ENCODE measurements around the gene NOD2.

DNA sequence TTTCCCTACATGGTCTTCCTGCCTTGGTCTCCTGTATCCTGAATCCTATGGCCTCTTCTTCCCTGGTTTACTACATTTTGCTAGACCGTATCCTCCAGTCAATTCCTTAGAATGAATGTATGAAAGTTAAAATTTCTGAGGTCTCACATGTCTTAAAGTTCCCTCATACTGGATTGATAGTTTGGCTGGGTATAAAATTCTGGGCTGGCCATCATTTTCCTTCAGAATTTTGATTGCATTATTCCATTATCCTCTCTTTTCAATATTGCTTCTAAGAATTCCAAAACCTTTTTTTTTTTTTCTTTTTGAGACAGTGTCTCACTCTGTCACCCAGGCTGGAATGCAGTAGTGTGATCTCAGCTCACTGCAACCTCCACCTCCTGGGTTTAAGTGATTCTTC is 10.8 kb downstream of the NOD2 start:
- TF ChIP-seq, protein P1, sequence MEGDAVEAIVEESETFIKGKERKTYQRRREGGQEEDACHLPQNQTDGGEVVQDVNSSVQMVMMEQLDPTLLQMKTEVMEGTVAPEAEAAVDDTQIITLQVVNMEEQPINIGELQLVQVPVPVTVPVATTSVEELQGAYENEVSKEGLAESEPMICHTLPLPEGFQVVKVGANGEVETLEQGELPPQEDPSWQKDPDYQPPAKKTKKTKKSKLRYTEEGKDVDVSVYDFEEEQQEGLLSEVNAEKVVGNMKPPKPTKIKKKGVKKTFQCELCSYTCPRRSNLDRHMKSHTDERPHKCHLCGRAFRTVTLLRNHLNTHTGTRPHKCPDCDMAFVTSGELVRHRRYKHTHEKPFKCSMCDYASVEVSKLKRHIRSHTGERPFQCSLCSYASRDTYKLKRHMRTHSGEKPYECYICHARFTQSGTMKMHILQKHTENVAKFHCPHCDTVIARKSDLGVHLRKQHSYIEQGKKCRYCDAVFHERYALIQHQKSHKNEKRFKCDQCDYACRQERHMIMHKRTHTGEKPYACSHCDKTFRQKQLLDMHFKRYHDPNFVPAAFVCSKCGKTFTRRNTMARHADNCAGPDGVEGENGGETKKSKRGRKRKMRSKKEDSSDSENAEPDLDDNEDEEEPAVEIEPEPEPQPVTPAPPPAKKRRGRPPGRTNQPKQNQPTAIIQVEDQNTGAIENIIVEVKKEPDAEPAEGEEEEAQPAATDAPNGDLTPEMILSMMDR (IDR thresholded peaks at IDR 0.05): no peak
- no peak for TF ChIP-seq POLR2AphosphoS5 (IDR thresholded peaks at IDR 0.05)
- no peak for TF ChIP-seq POLR2A (IDR thresholded peaks at IDR 0.05)

Data from suprapubic skin (tissue), 4 donors.